Spleen (tissue), 7 donors: ENCODE data around the gene FAM234A.

ENCODE experiments used
- CTCF ChIP-seq, 11 experiments: fragments of 200-600 bp in 7 of 11; fragments of 450-650 bp in 4 of 11; sonication (generic) in 4 of 11; IDR thresholded peaks in 8 of 11; conservative IDR thresholded peaks in 3 of 11; 1 replicate in 7 of 11; 2 replicates in 4 of 11; pipeline versions ENCODE4 v1.4.0 to v1.8.0; 2016 to 2021; ENCODE audit warnings: antibody characterized with exemption in 11 of 11, inconsistent platforms in 4 of 11, mild to moderate bottlenecking in 1 of 11
- POLR2A ChIP-seq, 3 donors: fragments of 450-650 bp; IDR thresholded peaks; one replicate each; pipeline ENCODE4 v1.5.1; 2017; ENCODE audit warnings: antibody characterized with exemption in 3 of 3, mild to moderate bottlenecking in 1 of 3
- POLR2AphosphoS5 ChIP-seq, 3 donors: sonication (generic); formaldehyde crosslinking; IDR thresholded peaks; one replicate each; pipeline ENCODE4 v1.5.1; 2017; ENCODE audit warnings: antibody characterized with exemption in 3 of 3
- donor health status: DM: no; HTN: no; CAD: no; lungs with moderate emphysema.
- donor health status: DM: no; HTN: no; CAD: no.
- donor health status: DM: no; HTN: no; CAD: no.

GRCh38 chr16:220021-220420 lies 14.6 kb upstream of the FAM234A start:
- TF ChIP-seq POLR2A (IDR thresholded peaks at IDR 0.05) (no peak), POLR2AphosphoS5 (IDR thresholded peaks at IDR 0.05) (no peak), CTCF (IDR thresholded peaks at IDR 0.05 in 8 of 11, conservative IDR thresholded peaks at IDR 0.05 in 3 of 11) (no peak)
